OCI-LY7 (cell line): ENCODE data around the gene CRABP2. TPM values are rescaled to one million over a fixed set of nuclear protein-coding genes. Genes with fewer than 3 reads are reported as not detected.

ENCODE experiments used
- BruUV-seq: library from RNA; stranded (reverse); fragments of 400-500 nt; replicated peaks from 2 replicates; lab custom pipeline; 2021; lab: Mats Ljungman, UMichigan
- CTCF ChIA-PET: fragments of 300-600 bp; sonication (Branson Sonifier 250); formaldehyde crosslinking; loops from one replicate; lab custom pipeline; 2022; ENCODE audit warnings: antibody characterized with exemption; ENCODE audit not compliant: unreplicated experiment; lab: Charles Lee
- POLR2A ChIA-PET: fragments of 300-600 bp; sonication (Branson Sonifier 250); formaldehyde crosslinking; loops from one replicate; lab custom pipeline; 2022; ENCODE audit warnings: antibody characterized with exemption; lab: Charles Lee
- DNase-seq: peaks from one replicate; pipeline ENCODE4 v3.0.0-alpha.2; 2015; ENCODE audit warnings: low spot score
- H2AFZ ChIP-seq: fragments of 200-600 bp; sonication (generic), shearing (Covaris generic); 2 replicates; pipeline ENCODE4 v1.6.1; 2014; ENCODE audit warnings: mild to moderate bottlenecking, antibody characterized with exemption, low read length, moderate library complexity
- H3K27ac ChIP-seq: fragments of 200-600 bp; sonication (generic); 2 replicates; pipeline ENCODE4 v1.5.1; 2014; ENCODE audit warnings: mixed run types, low read depth, mild to moderate bottlenecking, moderate library complexity, low read length, inconsistent platforms; ENCODE audit not compliant: poor library complexity, severe bottlenecking
- H3K36me3 ChIP-seq: fragments of 200-600 bp; sonication (generic); 2 replicates; pipeline ENCODE4 v1.6.1; 2014; ENCODE audit warnings: mild to moderate bottlenecking, antibody characterized with exemption, low read length, moderate library complexity, mixed read lengths; ENCODE audit not compliant: insufficient read depth
- H3K4me1 ChIP-seq: fragments of 200-600 bp; sonication (generic); 2 replicates; pipeline ENCODE4 v1.5.1; 2014; ENCODE audit warnings: mild to moderate bottlenecking, low read length; ENCODE audit not compliant: insufficient read depth, poor library complexity, severe bottlenecking
- H3K4me2 ChIP-seq: fragments of 200-600 bp; sonication (generic); 2 replicates; pipeline ENCODE4 v1.6.1; 2014; ENCODE audit warnings: mild to moderate bottlenecking, low read length
- H3K4me3 ChIP-seq: fragments of 200-600 bp; sonication (generic); 2 replicates; pipeline ENCODE4 v1.5.1; 2014; ENCODE audit warnings: mild to moderate bottlenecking, low read depth, low read length; ENCODE audit not compliant: poor library complexity, severe bottlenecking
- H3K79me2 ChIP-seq: fragments of 200-600 bp; sonication (generic); 2 replicates; pipeline ENCODE4 v1.6.1; 2016; ENCODE audit warnings: low read depth, mild to moderate bottlenecking, low read length, moderate library complexity, mixed read lengths; ENCODE audit not compliant: insufficient read depth
- H3K9me2 ChIP-seq: fragments of 200-600 bp; sonication (generic); 2 replicates; pipeline ENCODE4 v1.6.1; 2016; ENCODE audit warnings: mild to moderate bottlenecking, low read length, mixed read lengths; ENCODE audit not compliant: insufficient read depth
- H3K9me3 ChIP-seq: fragments of 200-600 bp; sonication (generic); 2 replicates; pipeline ENCODE4 v1.6.1; 2014; ENCODE audit warnings: mild to moderate bottlenecking, mixed run types, low read length, mixed read lengths
- H4K20me1 ChIP-seq: fragments of 200-600 bp; sonication (generic); 2 replicates; pipeline ENCODE4 v1.6.1; 2014; ENCODE audit warnings: mild to moderate bottlenecking, antibody characterized with exemption, low read length, moderate library complexity, mixed read lengths; ENCODE audit not compliant: insufficient read depth
- EZH2phosphoT487 ChIP-seq: fragments of 200-600 bp; sonication (generic); IDR thresholded peaks from 2 replicates; pipeline ENCODE4 v1.6.1; 2018; ENCODE audit warnings: low read depth, borderline replicate concordance, mild to moderate bottlenecking, mixed run types, antibody characterized with exemption, low read length, moderate library complexity, mixed read lengths
- intact Hi-C: fragments of 100-400 bp; cut with micrococcal nuclease; formaldehyde crosslinking; loops from one replicate; pipeline ENCODE4 v1.10.0; 2022; ENCODE audit not compliant: unreplicated experiment
- total RNA-seq, 2 experiments: library from RNA; depleted of rRNA in 1 of 2; stranded (reverse); fragments of >200 nt in 1 of 2; shearing (Covaris generic) in 1 of 2; gene quantifications; 2 replicates each; pipeline ENCODE4 v1.2.3, GENCODE V29; 2014 to 2022
- TF ChIP-seq, protein P1 (sequence below): fragments of 200-600 bp; sonication (generic); conservative IDR thresholded peaks from 2 replicates; pipeline ENCODE4 v1.5.1; 2014; ENCODE audit warnings: mild to moderate bottlenecking, antibody characterized with exemption, low read length, moderate library complexity, mixed read lengths

Gene CRABP2
- total RNA-seq, 2 experiments from 2014 or later, result 2.1 to 2.8 TPM

DNA sequence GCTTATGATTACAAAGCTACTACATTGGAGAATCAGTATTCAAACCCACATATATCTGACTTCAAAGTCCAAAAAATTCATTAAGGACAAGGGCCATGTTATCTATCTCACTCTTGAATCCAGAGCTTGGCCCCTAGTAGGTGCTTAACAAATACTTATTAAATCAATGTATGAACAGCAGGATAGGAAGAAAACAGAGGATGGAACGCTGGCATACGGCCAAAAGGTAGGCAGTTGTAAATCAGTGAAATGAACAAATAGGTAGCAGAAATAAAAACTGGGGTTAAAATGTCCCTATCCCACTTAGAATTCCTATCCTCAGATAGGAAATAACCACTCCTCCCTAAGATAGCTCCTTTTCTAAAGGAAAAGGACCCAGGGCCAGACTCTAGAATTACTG is 33.5 kb upstream of the CRABP2 start:
- H2AFZ ChIP-seq, result no peak overlapping the region
- peak overlapping the region; percentile 75; the same call in 1 of the 2 replicates for H3K4me2 ChIP-seq
- BruUV-seq, result no TSS peak
- no peaks in the 10 kb centered on the region for H4K20me1 ChIP-seq
- DNase-seq, result no peak
- H3K79me2 ChIP-seq, result peaks cover 16% of the 10 kb centered on the region; the same call in 1 of the 2 replicates
- no peaks in the 10 kb centered on the region for H3K9me3 ChIP-seq
- TF ChIP-seq EZH2phosphoT487, result no peak
- TF ChIP-seq, protein P1, sequence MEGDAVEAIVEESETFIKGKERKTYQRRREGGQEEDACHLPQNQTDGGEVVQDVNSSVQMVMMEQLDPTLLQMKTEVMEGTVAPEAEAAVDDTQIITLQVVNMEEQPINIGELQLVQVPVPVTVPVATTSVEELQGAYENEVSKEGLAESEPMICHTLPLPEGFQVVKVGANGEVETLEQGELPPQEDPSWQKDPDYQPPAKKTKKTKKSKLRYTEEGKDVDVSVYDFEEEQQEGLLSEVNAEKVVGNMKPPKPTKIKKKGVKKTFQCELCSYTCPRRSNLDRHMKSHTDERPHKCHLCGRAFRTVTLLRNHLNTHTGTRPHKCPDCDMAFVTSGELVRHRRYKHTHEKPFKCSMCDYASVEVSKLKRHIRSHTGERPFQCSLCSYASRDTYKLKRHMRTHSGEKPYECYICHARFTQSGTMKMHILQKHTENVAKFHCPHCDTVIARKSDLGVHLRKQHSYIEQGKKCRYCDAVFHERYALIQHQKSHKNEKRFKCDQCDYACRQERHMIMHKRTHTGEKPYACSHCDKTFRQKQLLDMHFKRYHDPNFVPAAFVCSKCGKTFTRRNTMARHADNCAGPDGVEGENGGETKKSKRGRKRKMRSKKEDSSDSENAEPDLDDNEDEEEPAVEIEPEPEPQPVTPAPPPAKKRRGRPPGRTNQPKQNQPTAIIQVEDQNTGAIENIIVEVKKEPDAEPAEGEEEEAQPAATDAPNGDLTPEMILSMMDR, result no peak
- intact Hi-C loops, result no loop called here
- no peaks in the 10 kb centered on the region for H3K9me2 ChIP-seq
- POLR2A ChIA-PET, result interaction anchor here (0.9 kb wide), 1 partner anchor 26 kb away, joined by 3 read pairs; no protein-coding TSS in a partner anchor
- no peak overlapping the region for H3K4me3 ChIP-seq
- CTCF ChIA-PET, result no interaction called here
- peaks cover 77% of the 10 kb centered on the region for H3K36me3 ChIP-seq
- no peak overlapping the region for H3K27ac ChIP-seq
- peaks cover 19% of the 10 kb centered on the region for H3K4me1 ChIP-seq

DNA sequence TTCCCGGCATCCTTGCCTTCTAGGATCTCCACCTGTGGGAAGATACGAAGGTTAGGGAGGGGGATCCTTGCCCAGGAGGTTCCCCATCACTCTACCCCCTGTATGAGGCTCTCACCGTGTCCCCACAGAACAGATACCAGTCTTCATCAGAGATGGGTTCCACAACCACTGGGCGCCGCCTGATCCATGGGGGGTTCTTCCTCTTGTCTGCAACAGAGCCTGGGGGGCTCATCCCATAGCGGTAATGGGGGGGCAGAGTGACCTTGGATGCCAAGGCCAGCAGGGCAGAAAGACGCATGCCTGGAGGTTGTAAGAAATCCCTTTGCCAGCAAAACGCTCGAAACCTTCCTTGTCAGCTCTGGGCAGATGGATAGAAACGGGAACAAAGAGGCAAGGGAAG is 33.0 kb upstream of the CRABP2 start:
- Histone ChIP-seq H3K4me1 (peaks cover 19% of the 10 kb centered on the region), H3K27ac (no peak overlapping the region), H3K4me2 (no peak overlapping the region), H3K36me3 (peaks cover 74% of the 10 kb centered on the region), H3K9me3 (no peaks in the 10 kb centered on the region), H3K4me3 (no peak overlapping the region), H2AFZ (no peak overlapping the region), H3K9me2 (no peaks in the 10 kb centered on the region), H4K20me1 (no peaks in the 10 kb centered on the region), H3K79me2 (peaks cover 16% of the 10 kb centered on the region; the same call in 1 of the 2 replicates)
- ChIA-PET CTCF (no interaction called here), POLR2A (no interaction called here)
- intact Hi-C loops, result no loop called here
- no TSS peak for BruUV-seq
- no peak for DNase-seq
- TF ChIP-seq, protein P1, result no peak

DNA sequence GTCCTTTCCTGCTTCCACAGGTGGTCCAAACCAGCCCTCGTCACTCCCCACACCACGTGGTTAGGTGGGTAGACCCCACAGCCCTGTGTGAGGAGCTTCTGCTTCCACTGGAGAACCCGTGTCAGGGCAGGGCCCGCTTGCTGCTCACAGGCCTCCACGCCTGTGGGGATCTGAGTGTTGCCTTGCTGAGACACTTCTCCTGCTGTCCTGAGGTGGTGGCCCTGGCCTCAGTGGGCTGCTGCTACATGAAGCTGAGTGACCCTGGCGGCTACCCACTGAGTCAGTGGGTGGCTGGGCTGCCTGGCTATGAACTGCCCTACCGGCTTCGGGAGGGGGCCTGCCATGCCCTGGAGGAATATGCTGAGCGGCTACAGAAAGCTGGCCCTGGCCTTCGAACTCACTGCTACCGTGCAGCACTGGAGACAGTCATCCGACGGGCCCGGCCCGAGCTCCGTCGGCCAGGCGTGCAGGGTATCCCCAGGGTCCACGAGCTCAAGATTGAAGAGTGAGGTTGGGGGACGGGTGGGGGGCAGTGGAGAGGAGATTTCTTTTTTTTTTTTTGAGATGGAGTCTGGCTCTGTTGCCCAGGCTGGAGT is 28.7 kb upstream of the CRABP2 start:
- H2AFZ ChIP-seq, result no peak overlapping the region
- TF ChIP-seq EZH2phosphoT487, result no peak
- TF ChIP-seq, protein P1, result no peak
- DNase-seq, result no peak
- H3K4me3 ChIP-seq, result no peak overlapping the region
- H3K9me3 ChIP-seq, result no peaks in the 10 kb centered on the region
- H3K4me2 ChIP-seq, result no peak overlapping the region
- no TSS peak for BruUV-seq
- no peaks in the 10 kb centered on the region for H3K9me2 ChIP-seq
- H3K36me3 ChIP-seq, result peaks cover 42% of the 10 kb centered on the region
- POLR2A ChIA-PET, result interaction anchor here (0.6 kb wide), 1 partner anchor 511 kb away, joined by 3 read pairs; no protein-coding TSS in a partner anchor
- CTCF ChIA-PET, result no interaction called here
- peaks cover 9% of the 10 kb centered on the region for H3K4me1 ChIP-seq
- H3K79me2 ChIP-seq, result peaks cover 10% of the 10 kb centered on the region
- no peaks in the 10 kb centered on the region for H4K20me1 ChIP-seq
- intact Hi-C loops, result no loop called here
- no peak overlapping the region for H3K27ac ChIP-seq
